ENCODE measurements around the gene NLRP12. TPM values are rescaled to one million over a fixed set of nuclear protein-coding genes. Genes with fewer than 3 reads are reported as not detected.
"Not testable (repeated sequence)": the region's sequence is repeated elsewhere in the genome, so short reads cannot be mapped to it uniquely, and the experiment has no call there.

The NLRP12 gene, protein sequence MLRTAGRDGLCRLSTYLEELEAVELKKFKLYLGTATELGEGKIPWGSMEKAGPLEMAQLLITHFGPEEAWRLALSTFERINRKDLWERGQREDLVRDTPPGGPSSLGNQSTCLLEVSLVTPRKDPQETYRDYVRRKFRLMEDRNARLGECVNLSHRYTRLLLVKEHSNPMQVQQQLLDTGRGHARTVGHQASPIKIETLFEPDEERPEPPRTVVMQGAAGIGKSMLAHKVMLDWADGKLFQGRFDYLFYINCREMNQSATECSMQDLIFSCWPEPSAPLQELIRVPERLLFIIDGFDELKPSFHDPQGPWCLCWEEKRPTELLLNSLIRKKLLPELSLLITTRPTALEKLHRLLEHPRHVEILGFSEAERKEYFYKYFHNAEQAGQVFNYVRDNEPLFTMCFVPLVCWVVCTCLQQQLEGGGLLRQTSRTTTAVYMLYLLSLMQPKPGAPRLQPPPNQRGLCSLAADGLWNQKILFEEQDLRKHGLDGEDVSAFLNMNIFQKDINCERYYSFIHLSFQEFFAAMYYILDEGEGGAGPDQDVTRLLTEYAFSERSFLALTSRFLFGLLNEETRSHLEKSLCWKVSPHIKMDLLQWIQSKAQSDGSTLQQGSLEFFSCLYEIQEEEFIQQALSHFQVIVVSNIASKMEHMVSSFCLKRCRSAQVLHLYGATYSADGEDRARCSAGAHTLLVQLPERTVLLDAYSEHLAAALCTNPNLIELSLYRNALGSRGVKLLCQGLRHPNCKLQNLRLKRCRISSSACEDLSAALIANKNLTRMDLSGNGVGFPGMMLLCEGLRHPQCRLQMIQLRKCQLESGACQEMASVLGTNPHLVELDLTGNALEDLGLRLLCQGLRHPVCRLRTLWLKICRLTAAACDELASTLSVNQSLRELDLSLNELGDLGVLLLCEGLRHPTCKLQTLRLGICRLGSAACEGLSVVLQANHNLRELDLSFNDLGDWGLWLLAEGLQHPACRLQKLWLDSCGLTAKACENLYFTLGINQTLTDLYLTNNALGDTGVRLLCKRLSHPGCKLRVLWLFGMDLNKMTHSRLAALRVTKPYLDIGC
- not detected for total RNA-seq

- H3K4me3 Mint-ChIP-seq, result no peak within 1 kb of the TSS
Measured at GRCh38 chr19:53824134-53824611, at the start of gene NLRP12. Gene NLRP12, minus strand, starts transcription at chr19:53824314. Its CDS starts 140 bp downstream, at chr19:53824174.

GRCh38 chr19:53872762-53873161 is 48.6 kb upstream of the NLRP12 start:
- ATAC-seq (no peak), DNase-seq (no peak)
- H3K36me3 Mint-ChIP-seq (ENCODE audit: insufficient read depth), result peaks cover 20% of the 10 kb centered on the region
- peaks cover 6% of the 10 kb centered on the region for H3K9me3 Mint-ChIP-seq
- peaks cover 71% of the 10 kb centered on the region for H3K4me1 Mint-ChIP-seq (ENCODE audit: low read depth)
- no peak overlapping the region for H3K4me3 Mint-ChIP-seq
- H3K27me3 Mint-ChIP-seq (ENCODE audit: low read depth), result no peaks in the 10 kb centered on the region

More at GRCh38 chr19:53824134-53824611, at the start of gene NLRP12:
- Mint-ChIP-seq H3K4me1 (ENCODE audit: low read depth) (no peaks in the 10 kb centered on the region), H3K27me3 (ENCODE audit: low read depth) (peaks cover 27% of the 10 kb centered on the region), H3K9me3 (no peaks in the 10 kb centered on the region), H3K36me3 (ENCODE audit: insufficient read depth) (no peaks in the 10 kb centered on the region)
- DNase-seq (no peak), ATAC-seq (no peak)

DNA sequence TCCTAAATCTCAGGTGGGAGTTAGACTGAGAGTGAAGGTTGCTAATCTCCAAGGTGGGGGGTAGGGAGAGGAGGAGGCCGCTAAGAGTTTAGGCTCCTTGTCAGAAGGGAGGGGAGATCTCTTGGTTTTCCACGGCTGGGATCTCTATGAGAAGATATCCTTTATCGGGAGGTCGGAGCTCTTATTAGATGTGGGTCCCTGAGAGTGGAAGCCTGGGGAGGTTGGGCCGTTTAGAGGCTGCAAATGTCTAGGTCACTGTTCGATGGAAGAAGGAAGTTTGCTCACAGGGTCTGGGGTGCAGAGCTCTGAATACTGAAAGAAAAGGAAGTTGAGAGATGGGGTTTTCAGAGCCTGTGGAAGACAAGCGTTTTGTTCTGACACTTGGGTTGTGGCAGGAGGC is 47.3 kb upstream of the NLRP12 start:
- no peak for ATAC-seq
- peaks cover 69% of the 10 kb centered on the region for H3K4me1 Mint-ChIP-seq (ENCODE audit: low read depth)
- H3K4me3 Mint-ChIP-seq, result no peak overlapping the region
- peaks cover 20% of the 10 kb centered on the region for H3K36me3 Mint-ChIP-seq (ENCODE audit: insufficient read depth)
- H3K9me3 Mint-ChIP-seq, result peaks cover 6% of the 10 kb centered on the region
- DNase-seq, result no peak
- no peaks in the 10 kb centered on the region for H3K27me3 Mint-ChIP-seq (ENCODE audit: low read depth)

GRCh38 chr19:53870485-53870844 is 46.4 kb upstream of the NLRP12 start:
- H3K27me3 Mint-ChIP-seq (ENCODE audit: low read depth), result no peaks in the 10 kb centered on the region
- peaks cover 6% of the 10 kb centered on the region for H3K9me3 Mint-ChIP-seq
- H3K4me1 Mint-ChIP-seq (ENCODE audit: low read depth), result peaks cover 69% of the 10 kb centered on the region
- H3K36me3 Mint-ChIP-seq (ENCODE audit: insufficient read depth), result peaks cover 20% of the 10 kb centered on the region
- H3K4me3 Mint-ChIP-seq, result peak overlapping the region; percentile 54
- no peak for ATAC-seq
- DNase-seq, result no peak

DNA sequence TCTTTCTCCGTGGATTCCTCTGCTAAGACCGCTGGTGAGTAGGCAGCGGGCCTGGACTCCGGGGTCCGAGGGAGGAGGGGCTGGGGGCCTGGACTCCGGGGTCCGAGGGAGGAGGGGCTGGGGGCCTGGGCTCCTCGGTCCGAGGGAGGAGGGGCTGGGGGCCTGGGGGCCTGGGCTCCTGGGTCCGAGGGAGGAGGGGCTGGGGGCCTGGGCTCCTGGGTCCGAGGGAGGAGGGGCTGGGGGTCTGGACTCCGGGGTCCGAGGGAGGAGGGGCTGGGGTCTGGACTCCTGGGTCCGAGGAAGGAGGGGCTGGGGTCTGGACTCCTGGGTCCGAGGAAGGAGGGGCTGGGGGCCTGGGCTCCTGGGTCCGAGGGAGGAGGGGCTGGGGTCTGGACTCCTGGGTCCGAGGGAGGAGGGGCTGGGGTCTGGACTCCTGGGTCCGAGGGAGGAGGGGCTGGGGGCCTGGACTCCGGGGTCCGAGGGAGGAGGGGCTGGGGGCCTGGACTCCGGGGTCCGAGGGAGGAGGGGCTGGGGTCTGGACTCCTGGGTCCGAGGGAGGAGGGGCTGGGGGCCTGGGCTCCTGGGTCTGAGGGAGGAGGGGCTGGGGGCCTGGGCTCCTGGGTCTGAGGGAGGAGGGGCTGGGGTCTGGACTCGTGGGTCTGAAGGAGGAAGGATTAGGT is 45.8 kb upstream of the NLRP12 start:
- peak overlapping the region; percentile 91 for H3K4me3 Mint-ChIP-seq
- ATAC-seq; H3K9me3 Mint-ChIP-seq; DNase-seq; H3K27me3 Mint-ChIP-seq (ENCODE audit: low read depth): not testable (repeated sequence)
- peaks cover 65% of the 10 kb centered on the region for H3K4me1 Mint-ChIP-seq (ENCODE audit: low read depth)
- peaks cover 20% of the 10 kb centered on the region for H3K36me3 Mint-ChIP-seq (ENCODE audit: insufficient read depth)

- DNase-seq (peak; percentile 80), ATAC-seq (peak; percentile 45 to 51)
- Mint-ChIP-seq H3K9me3 (peaks cover 2% of the 10 kb centered on the region), H3K4me1 (ENCODE audit: low read depth) (peaks cover 57% of the 10 kb centered on the region), H3K36me3 (ENCODE audit: insufficient read depth) (peaks cover 12% of the 10 kb centered on the region), H3K27me3 (ENCODE audit: low read depth) (no peaks in the 10 kb centered on the region), H3K4me3 (peak overlapping the region; percentile 91)
Measured at GRCh38 chr19:53868892-53869804, 45.0 kb upstream of the NLRP12 start.

DNA sequence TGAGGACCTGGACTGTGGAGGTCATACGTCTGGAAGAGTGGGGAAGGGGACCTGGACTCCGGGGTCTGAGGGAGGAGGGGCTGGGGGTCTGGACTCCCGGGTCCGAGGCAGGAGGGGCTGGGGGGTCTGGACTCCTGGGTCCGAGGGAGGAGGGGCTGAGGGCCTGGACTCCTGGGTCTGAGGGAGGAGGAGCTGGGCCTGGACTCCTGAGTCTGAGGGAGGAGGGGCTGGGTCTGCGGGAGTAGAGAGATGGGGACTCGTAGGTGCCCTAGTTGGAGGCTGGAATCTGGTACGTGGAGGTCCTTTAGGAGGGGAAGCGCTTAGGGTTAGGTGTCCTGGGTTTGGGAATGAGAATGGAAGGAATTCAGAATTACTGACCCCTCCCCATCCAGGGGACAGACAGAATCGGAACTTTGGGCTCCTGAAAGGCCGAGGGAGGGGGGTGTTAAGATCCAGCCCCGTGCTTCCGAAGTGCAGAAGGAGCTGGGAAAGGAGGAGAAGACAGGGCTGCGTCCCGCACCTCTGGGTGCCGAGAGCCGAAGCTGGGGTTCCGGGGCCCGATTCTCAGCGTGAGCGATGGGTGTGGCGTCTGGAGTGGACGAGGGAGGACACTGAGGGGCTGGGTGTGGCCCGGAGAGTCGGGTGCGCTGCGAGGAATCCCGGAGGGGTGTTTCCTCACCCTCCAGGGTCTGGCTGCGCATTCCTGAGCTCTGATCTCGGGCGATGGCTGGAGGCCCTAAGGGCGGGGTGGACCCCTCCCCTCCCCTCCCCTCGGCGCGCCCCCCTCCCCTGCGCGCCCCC is 44.2 kb upstream of the NLRP12 start:
- ATAC-seq, result no peak
- no peaks in the 10 kb centered on the region for H3K9me3 Mint-ChIP-seq
- H3K4me3 Mint-ChIP-seq, result peak overlapping the region; percentile 91
- DNase-seq, result peak; percentile 15
- peaks cover 48% of the 10 kb centered on the region for H3K4me1 Mint-ChIP-seq (ENCODE audit: low read depth)
- H3K27me3 Mint-ChIP-seq (ENCODE audit: low read depth), result no peaks in the 10 kb centered on the region
- H3K36me3 Mint-ChIP-seq (ENCODE audit: insufficient read depth), result peaks cover 4% of the 10 kb centered on the region

DNA sequence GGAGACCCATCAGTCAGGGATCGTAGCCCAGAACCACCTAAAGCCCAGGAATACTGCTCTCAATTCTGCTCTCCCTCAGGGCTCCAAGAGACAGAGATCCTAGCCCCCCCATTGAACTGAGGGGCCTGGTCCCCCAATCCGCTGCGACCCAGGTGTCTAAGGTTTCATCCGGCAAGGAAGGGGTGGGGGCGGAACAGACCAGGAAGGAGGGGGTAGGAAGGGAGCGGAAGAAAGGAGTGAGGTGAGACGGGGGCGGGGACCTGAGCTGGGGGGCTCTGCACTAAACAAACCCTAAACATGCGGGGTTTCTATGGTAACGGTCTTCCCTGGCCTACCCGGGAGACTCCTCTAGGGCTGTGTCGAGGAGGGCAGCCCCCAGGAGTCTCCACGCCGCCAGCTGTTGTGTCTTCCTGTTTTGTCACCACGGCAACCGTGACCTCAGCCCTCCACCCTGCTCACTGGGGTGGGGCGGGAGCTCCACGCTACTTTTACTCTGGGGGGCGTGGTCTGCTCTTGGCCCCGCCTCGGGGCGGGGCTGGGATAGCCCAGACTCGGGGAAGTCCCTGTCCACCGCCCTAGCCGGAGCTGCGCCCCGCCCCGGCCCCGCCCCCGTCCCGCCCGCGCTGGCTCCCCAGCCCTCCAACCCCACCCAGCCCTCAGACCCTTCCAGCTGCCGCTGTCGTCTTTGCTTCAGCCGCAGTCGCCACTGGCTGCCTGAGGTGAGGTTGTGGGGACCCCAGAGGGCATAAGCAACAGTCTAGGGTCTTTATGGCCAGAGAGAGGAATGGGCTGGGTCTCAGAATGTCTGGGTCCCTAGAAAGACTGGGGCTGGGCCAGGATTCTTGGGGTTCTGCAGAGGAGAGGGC is 43.3 kb upstream of the NLRP12 start, which contains the start of gene MYADM:
Gene MYADM (plus strand): TSS at position 659 of the 866 bp plus-strand sequence. CDS start 5,647 bp downstream, outside the sequence.
- Mint-ChIP-seq H3K4me3 (peak within 1 kb of the TSS; percentile 91), H3K4me1 (ENCODE audit: low read depth) (peaks cover 41% of the 10 kb centered on the region), H3K9me3 (no peaks in the 10 kb centered on the region), H3K36me3 (ENCODE audit: insufficient read depth) (peaks cover 4% of the 10 kb centered on the region), H3K27me3 (ENCODE audit: low read depth) (no peaks in the 10 kb centered on the region)
- peak; percentile 100 for DNase-seq
- ATAC-seq, result peak; percentile 76 to 77

- Mint-ChIP-seq H3K27me3 (ENCODE audit: low read depth) (no peaks in the 10 kb centered on the region), H3K4me1 (ENCODE audit: low read depth) (peaks cover 40% of the 10 kb centered on the region), H3K36me3 (ENCODE audit: insufficient read depth) (peaks cover 4% of the 10 kb centered on the region), H3K4me3 (peak overlapping the region; percentile 91), H3K9me3 (no peaks in the 10 kb centered on the region)
- DNase-seq (no peak), ATAC-seq (no peak)
Measured at GRCh38 chr19:53866865-53867224, 42.7 kb upstream of the NLRP12 start.

DNA sequence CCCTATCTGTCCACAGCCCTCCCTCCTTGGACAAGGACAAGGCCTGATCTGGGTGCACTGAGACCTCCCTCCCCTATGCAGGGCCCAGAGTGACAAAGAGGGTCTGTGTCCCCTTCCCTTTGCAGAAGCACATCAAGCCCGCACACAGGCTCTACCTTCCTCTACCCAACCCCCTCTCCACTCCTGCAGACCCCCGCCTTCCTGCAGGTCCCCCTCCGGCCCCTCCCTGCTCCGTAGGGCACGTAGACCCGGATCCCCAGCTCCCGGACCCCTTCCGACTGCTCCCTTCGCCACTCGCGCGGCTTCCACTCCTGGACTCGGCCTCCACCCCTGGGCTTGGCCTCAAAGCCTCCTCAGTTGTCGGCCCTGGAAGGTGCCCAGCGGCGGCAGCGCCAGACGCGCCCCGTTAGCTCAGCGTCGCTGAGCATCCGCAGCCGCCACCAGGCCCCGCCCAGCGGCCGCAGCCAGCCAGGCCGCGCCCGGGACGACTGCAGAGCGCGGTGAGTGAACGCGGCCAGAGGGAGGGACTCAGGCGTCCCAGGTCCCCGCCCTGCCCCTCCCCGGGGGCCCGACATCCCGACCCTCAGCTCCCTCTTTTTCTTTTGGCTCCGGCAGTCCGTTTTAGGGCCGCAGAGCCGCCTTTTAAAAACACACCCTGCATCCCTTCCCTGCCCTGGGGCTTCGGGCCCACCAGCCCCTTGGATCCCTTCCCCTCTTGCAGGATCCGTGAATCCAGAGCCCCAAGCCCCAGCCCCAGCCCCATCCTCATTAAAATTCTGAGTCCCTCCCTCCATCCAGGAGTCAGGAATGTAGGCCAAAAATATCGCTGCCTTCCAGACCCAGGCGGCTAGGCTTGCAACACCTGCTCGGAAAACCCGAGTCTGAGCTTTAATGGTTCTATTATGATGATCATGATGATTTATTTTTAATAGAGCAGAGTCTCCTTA is 42.1 kb upstream of the NLRP12 start:
- Mint-ChIP-seq H3K9me3 (no peaks in the 10 kb centered on the region), H3K27me3 (ENCODE audit: low read depth) (no peaks in the 10 kb centered on the region), H3K36me3 (ENCODE audit: insufficient read depth) (no peaks in the 10 kb centered on the region), H3K4me1 (ENCODE audit: low read depth) (peaks cover 36% of the 10 kb centered on the region), H3K4me3 (peak overlapping the region; percentile 91)
- peak; percentile 27 for DNase-seq
- peak; percentile 31 to 50 for ATAC-seq

DNA sequence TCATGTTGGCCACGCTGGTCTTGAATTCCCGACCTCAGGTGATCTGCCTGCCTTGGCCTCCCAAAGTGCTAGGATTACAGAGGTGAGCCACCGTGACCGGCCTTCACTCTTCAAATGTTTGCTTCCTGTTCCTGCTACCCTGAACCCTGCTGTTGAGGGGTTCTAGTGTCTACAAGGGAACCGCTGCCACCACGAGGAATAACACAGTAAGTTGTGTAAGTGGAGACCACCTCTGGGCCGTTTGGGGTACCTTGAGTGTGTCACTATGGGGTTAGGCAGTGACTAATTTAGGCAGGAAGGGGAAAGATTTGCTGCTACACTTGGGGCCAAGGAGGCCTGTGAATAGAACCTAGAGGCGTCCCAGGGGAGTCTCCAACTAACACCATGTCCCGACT is 41.4 kb upstream of the NLRP12 start:
- no peak for DNase-seq
- Mint-ChIP-seq H3K4me1 (ENCODE audit: low read depth) (peaks cover 30% of the 10 kb centered on the region), H3K36me3 (ENCODE audit: insufficient read depth) (no peaks in the 10 kb centered on the region), H3K9me3 (no peaks in the 10 kb centered on the region), H3K27me3 (ENCODE audit: low read depth) (no peaks in the 10 kb centered on the region), H3K4me3 (peak overlapping the region; percentile 91)
- no peak for ATAC-seq

Data from activated T-cell treated with anti-CD3 and anti-CD28 coated beads, Interleukin-2, amount 50 U/mL, for 4 hours (primary cell).